Tibial nerve (tissue), 4 donors: Measurements from ENCODE around the gene IFNG.

ENCODE experiments used
- EP300 ChIP-seq, 2 donors: sonication (generic); formaldehyde crosslinking; IDR thresholded peaks; one replicate each; pipeline ENCODE4 v1.6.1; 2017; ENCODE audit warnings: antibody characterized with exemption in 2 of 2, mild to moderate bottlenecking in 1 of 2
- POLR2A ChIP-seq, 2 donors: fragments of 450-650 bp; IDR thresholded peaks; one replicate each; pipeline ENCODE4 v1.6.1; 2017; ENCODE audit warnings: antibody characterized with exemption in 2 of 2, mild to moderate bottlenecking in 2 of 2, moderate library complexity in 2 of 2
- TF ChIP-seq, protein P1 (sequence below), 5 experiments: fragments of 200-600 bp in 3 of 5; fragments of 450-650 bp in 2 of 5; sonication (generic) in 3 of 5; IDR thresholded peaks; one replicate each; pipeline ENCODE4 v1.5.1; 2016 to 2019; ENCODE audit warnings: antibody characterized with exemption in 5 of 5, mild to moderate bottlenecking in 3 of 5, moderate library complexity in 2 of 5

DNA sequence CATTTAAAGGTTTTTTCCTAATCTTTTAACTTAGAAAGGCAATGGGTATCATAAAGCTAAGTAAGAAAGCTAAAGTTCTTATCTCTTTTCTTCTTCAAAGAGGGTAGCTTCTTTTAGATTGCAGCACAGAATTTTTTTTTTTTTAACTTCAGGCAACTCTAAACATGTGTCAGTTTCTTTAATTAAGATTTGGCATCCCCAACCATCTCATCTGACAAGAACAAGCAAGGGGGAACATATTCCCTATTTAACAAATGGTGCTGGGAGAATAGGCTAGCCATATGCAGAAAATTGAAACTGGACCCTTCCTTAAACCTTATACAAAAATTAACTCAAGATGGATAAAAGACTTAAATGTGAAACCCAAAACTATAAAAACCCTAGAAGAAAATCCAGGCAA is 14.3 kb upstream of the IFNG start:
- TF ChIP-seq, protein P1, sequence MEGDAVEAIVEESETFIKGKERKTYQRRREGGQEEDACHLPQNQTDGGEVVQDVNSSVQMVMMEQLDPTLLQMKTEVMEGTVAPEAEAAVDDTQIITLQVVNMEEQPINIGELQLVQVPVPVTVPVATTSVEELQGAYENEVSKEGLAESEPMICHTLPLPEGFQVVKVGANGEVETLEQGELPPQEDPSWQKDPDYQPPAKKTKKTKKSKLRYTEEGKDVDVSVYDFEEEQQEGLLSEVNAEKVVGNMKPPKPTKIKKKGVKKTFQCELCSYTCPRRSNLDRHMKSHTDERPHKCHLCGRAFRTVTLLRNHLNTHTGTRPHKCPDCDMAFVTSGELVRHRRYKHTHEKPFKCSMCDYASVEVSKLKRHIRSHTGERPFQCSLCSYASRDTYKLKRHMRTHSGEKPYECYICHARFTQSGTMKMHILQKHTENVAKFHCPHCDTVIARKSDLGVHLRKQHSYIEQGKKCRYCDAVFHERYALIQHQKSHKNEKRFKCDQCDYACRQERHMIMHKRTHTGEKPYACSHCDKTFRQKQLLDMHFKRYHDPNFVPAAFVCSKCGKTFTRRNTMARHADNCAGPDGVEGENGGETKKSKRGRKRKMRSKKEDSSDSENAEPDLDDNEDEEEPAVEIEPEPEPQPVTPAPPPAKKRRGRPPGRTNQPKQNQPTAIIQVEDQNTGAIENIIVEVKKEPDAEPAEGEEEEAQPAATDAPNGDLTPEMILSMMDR (IDR thresholded peaks at IDR 0.05) = no peak
- TF ChIP-seq POLR2A (IDR thresholded peaks at IDR 0.05) (no peak), EP300 (IDR thresholded peaks at IDR 0.05) (no peak)
